Brain pericyte (primary cell): ENCODE results near the gene EEF1AKMT1.

Experiments used
- DNase-seq: peaks from one replicate; pipeline ENCODE4 v3.0.0-alpha.2; 2012; ENCODE audit warnings: low read depth, low spot score

The EEF1AKMT1 gene

DNA sequence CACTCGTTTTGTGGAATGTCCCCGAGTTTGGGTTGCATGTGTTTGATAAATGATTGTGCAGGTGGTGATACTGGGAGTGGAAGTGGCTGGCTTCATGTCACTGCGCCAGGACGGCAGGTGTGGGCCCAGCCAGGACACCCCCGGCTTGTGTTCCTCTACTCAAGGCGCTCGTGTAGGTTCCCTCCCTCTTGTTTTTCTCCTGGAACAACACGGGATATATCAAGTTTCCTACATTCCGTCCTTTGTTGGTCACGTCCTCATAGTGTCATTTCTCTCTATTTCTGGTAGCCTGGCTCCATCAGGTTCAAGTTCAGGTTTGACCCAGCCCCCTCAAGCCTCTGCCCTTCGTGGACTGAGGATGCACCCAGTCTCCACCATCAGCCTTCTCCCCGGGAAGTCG lies 54.0 kb downstream of the EEF1AKMT1 start:
- no peak for DNase-seq

GRCh38 chr13:20718958-20719566 lies 54.7 kb downstream of the EEF1AKMT1 start:
- no peak for DNase-seq

DNA sequence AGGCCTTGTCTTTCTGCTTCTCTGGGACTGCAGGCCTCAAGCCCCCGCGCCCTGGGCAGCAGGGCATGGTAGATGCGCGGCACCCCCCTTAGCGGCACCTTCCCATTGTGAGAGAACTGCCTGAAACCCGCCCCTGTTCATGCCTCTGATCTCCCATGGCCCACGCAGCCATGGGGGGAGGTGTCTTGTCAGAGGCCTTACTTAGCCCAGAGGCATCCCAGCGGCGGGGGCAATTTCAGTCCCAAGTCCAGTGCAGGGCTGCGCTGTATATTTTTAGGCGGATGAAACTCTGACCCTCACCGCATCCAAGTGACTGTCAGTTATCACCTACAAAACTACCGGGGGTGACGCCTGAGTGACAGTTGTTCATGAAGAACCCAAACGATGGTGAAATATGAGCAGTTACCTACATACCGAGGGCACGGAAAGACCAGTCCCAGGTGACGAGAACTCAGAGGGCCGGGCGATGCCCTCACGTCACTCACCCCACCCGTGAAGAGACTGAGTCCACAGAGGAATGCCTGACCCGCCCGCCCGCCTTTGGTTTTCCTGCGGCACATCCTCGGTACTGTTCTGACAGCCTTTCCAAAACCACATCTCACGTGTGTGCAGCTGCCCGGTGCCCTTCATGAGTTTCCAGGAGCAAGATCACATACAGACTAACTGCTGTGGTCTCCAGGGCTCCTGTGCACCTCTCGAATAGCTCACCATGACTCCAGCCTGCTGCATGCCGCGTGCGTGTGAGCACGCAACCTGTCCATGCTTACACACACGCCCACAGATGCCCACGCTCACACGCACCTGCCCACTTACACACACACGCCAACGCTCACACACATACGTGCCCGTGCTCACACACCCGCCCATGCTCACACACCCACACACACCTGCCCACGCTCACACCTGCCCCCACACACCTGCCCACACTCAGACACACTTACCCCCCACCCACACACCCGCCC lies 55.9 kb downstream of the EEF1AKMT1 start:
- no peak for DNase-seq

GRCh38 chr13:20716951-20717350 lies 56.8 kb downstream of the EEF1AKMT1 start:
- no peak for DNase-seq

DNA sequence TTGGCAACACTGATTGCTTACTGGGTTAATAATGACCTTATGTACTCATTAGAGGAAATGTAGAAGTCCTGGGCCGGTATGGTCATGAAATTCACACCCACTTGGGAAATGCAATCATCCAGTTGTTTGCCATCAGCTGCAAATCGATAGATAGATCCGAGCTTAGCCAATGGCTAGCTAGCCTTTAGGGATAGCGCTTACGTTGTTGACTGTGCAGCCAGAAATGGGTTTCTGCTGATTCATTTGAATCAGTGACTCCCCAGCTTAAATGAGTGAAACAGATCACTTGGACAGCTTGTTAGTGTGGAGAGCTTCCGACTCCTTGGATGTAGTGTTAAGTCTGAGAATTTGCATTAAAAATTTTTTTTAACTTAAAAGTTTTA lies 58.4 kb downstream of the EEF1AKMT1 start:
- no peak for DNase-seq

GRCh38 chr13:20714563-20715329 lies 59.0 kb downstream of the EEF1AKMT1 start:
- peak; percentile 76 for DNase-seq

GRCh38 chr13:20714161-20714560 lies 59.6 kb downstream of the EEF1AKMT1 start:
- no peak for DNase-seq

GRCh38 chr13:20713751-20714150 lies 60.0 kb downstream of the EEF1AKMT1 start:
- DNase-seq, result no peak

DNA sequence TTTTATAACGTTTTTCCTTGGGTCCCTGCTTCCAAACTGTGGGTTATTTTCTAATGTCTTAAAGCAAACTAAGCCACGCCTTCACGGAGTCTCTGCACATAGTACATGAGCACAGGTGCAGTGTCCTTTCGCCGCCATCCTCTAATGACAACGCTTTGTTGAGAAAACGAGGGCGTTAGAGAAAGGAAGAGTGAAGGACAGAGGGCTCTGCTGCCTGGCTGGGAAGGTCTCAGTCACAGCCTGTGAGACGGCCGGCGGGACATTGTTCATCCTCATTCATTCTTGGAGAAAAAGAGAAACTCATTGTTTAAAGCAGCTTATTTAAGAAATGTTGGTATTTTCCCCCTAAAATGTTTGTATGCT lies 60.8 kb downstream of the EEF1AKMT1 start:
- no peak for DNase-seq

DNA sequence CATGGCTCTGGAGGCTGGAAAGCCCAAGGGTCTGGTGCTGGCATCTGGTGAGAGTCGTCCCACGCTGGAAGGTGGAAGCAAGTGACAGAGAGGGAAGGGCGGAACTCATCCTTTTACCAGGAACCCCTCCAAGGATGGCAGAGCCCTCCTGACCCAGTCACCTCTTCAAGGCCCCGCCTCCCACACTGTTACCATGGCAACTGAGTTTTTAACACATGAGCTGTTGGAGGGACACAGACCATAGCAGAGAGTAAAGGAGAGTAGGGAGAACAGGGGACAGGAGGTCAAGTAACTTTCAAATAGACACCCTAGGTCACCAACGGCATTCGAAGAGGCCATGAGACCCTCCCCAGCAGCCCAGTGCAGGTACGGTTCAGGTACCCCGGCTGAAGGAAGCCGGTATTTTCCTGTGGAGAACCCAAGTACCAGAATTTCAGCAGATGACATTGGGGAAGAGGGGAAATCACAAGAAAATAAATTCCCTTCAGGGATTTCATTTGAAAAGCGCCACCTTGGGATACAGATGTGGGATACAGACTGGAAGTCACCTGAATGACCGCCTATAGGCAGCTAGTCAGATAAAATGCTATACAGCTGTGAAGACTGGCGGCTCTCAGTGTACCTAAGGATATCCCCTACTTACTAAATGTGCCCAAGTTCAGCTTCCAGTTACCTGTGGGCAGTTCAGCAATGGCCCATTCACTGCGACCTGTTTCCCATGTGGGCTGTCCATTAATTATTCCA lies 62.3 kb downstream of the EEF1AKMT1 start:
- no peak for DNase-seq

- DNase-seq, result no peak
These were observed 64.0 kb downstream of the EEF1AKMT1 start for GRCh38 chr13:20709782-20710181.

GRCh38 chr13:20709369-20709768 lies 64.4 kb downstream of the EEF1AKMT1 start:
- no peak for DNase-seq

GRCh38 chr13:20708216-20708615 lies 65.5 kb downstream of the EEF1AKMT1 start:
- DNase-seq, result no peak

GRCh38 chr13:20706661-20707060 lies 67.1 kb downstream of the EEF1AKMT1 start:
- no peak for DNase-seq

- DNase-seq, result no peak
These were observed 69.2 kb downstream of the EEF1AKMT1 start for GRCh38 chr13:20704459-20705069.

- DNase-seq, result no peak
These were observed 69.8 kb downstream of the EEF1AKMT1 start for GRCh38 chr13:20703780-20704458.

- DNase-seq, result no peak
These were observed 70.6 kb downstream of the EEF1AKMT1 start, which contains the start of gene IL17D for GRCh38 chr13:20702915-20703779. Gene IL17D (plus strand): TSS chr13:20703699. CDS start chr13:20704002, 303 bp downstream.

DNA sequence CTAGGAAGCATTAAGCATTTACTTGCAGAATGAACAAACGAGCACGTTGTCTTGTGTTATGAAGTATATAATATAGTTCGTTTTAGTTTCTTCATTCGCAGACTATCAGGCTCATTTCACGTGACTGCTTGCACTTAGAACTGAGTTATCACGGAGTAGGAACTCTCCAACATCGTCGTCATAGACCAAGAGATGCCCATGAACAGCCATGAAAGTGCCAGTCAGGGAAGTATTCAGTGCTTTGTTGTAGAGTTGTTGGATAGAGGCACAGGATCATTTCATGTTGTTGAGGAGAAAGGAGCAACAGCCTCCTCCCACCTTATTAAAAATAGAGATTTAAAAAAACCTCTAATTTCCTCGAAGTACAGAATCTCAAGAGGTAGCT lies 71.2 kb downstream of the EEF1AKMT1 start:
- DNase-seq, result no peak

- DNase-seq, result no peak
These were observed 72.3 kb downstream of the EEF1AKMT1 start for GRCh38 chr13:20701461-20701860.

GRCh38 chr13:20700288-20700687 lies 73.5 kb downstream of the EEF1AKMT1 start:
- DNase-seq, result no peak
